Measurements from ENCODE around the gene SF3B1.
A peak's percentile ranks its signal among the peaks of the same experiment; 100 is the strongest.
"Not testable (repeated sequence)": the region's sequence is repeated elsewhere in the genome, so short reads cannot be mapped to it uniquely, and the experiment has no call there.

The SF3B1 gene

DNA sequence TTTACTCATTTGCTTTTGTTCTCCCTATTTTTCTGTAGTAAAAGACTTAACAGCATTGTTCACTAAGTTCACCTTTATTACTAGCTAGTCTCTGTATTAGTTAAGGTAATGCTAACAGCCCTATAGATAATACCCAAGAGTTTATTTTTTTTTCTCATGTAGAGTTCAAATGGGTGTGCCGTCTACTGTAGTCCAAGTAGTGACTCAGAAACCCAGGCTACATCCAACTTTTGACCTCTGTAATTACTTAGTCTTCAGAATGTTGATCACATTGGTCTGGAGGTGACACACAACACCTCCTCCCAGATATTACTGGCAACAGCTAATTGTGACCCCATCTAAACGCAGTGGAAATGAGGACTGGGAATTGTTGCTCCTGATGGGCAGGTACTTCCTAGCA, 26.2 kb upstream of the SF3B1 start:
- no peak for DNase-seq (ENCODE audit: extremely low read depth, low read depth)
- TF ChIP-seq, protein P1, sequence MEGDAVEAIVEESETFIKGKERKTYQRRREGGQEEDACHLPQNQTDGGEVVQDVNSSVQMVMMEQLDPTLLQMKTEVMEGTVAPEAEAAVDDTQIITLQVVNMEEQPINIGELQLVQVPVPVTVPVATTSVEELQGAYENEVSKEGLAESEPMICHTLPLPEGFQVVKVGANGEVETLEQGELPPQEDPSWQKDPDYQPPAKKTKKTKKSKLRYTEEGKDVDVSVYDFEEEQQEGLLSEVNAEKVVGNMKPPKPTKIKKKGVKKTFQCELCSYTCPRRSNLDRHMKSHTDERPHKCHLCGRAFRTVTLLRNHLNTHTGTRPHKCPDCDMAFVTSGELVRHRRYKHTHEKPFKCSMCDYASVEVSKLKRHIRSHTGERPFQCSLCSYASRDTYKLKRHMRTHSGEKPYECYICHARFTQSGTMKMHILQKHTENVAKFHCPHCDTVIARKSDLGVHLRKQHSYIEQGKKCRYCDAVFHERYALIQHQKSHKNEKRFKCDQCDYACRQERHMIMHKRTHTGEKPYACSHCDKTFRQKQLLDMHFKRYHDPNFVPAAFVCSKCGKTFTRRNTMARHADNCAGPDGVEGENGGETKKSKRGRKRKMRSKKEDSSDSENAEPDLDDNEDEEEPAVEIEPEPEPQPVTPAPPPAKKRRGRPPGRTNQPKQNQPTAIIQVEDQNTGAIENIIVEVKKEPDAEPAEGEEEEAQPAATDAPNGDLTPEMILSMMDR (IDR thresholded peaks at IDR 0.05; ENCODE audit: low read depth, low read length), result no peak

DNA sequence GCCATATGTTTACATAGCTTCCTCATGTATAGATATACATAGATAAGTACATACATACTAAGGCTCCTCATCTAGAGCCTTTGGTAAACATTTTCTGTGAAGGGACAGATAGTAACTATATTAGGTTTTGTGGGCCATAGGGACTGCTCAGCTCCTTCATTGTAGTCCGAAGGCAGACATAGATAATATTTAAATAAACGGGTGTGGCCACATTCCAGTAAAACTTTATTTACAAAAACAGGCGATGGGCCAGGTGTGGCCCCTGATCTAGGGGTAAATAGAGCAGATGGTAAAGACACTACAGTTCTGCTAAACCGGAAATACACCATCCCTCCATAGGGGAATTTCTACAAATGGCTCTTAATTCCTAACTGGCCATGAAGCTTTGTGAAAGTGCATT, 25.8 kb upstream of the SF3B1 start:
- TF ChIP-seq, protein P1 (IDR thresholded peaks at IDR 0.05; ENCODE audit: low read depth, low read length), result no peak
- no peak for DNase-seq (ENCODE audit: extremely low read depth, low read depth)

DNA sequence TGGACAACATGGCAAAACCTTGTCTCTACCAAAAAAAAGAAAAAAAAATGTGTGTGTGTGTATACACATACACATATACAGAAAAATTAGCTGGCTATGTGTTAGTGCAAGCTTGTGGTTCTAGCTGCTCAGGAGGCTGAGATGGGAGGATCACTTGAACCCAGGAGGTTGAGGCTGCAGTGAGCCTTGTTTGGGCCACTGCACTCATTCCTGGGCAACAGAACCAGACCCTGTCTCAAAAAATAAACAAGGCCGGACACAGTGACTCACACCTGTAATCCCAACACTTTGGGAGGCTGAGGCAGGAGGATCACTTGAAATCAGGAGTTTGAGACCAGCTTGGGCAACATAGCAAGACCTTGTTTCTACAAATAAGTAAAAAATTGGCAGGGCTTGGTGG, 20.6 kb upstream of the SF3B1 start:
- TF ChIP-seq, protein P1 (IDR thresholded peaks at IDR 0.05; ENCODE audit: low read depth, low read length), result no peak
- DNase-seq (ENCODE audit: extremely low read depth, low read depth), result no peak

DNA sequence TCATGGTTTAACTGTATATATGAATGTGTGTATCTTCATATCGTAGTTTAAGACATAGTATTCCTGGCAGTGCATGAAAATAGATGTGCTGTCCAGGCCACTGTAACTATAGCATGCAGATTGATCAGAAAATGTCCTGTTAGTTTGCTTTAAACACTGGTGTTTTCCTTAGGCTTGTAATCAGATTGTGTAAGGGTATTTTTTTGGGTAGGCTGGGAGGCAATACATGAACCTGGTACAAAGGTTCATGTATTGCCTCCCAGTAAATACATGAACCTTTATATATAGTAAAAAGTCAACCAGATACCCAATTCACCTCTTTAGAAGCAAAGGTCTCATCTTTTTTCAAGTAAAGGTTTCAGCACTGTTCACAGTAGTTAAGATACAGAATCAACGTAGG, 20.1 kb upstream of the SF3B1 start:
- DNase-seq (ENCODE audit: extremely low read depth, low read depth), result no peak
- TF ChIP-seq, protein P1 (IDR thresholded peaks at IDR 0.05; ENCODE audit: low read depth, low read length), result no peak

DNA sequence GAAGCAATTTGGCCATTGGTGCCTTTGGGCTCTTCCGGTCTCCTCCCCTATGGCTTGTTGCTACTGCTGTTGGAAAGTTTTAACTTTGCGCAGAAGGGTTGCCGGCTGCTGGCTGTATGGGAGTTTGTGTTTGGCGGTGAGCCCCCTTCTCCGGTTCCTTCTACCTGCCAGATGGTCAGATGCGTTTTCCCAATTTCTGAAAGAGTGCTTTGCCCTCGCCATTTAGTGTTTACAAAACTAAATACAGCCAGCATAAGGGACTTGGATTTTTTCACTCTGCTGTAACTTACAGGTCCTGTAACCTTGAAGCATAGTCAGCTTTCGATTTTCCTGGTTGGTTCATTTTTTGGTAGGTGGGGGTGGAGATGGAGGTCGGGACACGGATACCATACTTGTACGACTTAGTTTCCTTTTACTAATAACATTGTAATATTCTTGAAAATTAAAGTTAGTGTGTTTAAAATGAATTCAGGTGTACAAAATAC, 19.1 kb upstream of the SF3B1 start:
- DNase-seq (ENCODE audit: extremely low read depth, low read depth), result peak; percentile 76
- TF ChIP-seq, protein P1 (IDR thresholded peaks at IDR 0.05; ENCODE audit: low read depth, low read length), result no peak

DNA sequence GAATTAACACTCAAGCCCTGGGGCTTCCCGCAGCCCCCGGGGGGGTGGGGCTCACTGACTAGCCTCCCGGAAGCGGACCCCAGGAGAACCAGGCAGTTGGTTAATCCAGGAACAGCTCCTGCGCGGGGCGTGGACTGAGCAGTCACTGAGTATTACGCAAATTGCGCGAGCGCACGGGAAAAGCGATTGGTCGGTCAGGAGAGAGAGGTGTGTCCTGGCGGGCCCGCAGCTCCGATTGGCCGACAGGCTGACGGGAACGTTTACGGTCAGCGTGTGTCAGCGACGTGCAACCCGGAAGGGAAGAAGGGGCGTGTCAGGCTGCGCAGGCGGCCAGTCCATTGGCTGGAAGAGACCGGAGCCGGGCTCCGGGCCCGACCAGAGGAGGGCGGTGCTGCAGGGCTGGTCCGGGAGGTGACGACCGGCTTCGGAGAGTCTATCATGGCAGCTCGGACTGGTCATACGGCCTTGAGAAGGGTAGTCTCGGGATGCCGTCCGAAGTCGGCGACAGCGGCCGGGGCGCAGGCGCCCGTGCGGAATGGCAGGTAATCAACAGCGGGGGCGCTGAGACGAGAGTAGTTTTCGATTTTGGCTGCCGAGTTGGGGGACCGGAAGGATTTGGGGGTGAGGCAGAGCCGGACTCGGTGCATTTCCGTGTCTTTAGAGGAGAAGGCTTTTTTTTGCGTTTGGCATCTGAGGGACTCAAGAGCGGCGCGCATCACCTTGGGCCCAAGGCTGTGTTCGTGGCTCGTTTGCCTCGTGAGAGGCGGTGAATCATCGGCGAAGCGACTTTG, 18.5 kb upstream of the SF3B1 start, which contains the start of gene COQ10B:
COQ10B (plus strand) TSS at position 430 of the 791 bp plus-strand sequence; CDS start at position 439, 9 bp downstream.
- DNase-seq (ENCODE audit: extremely low read depth, low read depth), result peak; percentile 100
- TF ChIP-seq, protein P1 (IDR thresholded peaks at IDR 0.05; ENCODE audit: low read depth, low read length), result peak; percentile 35

DNA sequence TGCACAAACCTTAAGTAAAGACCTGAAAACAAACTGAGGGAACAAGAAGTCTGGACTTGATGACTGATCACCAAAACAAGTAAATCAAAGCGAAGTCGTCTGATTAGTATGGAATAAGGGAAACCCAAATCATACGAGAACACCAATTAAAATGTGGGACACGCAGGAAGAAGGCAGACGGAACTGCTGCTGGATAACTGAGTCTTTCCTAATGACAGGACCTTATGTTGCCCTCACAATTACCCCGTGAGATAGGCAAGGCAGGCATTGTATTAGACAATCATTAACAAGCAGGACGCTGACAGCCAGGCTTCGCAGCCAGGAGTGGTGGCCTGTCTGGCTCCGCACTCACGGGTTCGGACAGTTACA, 17.9 kb upstream of the SF3B1 start:
- DNase-seq (ENCODE audit: extremely low read depth, low read depth), result peak; percentile 16
- TF ChIP-seq, protein P1 (IDR thresholded peaks at IDR 0.05; ENCODE audit: low read depth, low read length), result no peak

DNA sequence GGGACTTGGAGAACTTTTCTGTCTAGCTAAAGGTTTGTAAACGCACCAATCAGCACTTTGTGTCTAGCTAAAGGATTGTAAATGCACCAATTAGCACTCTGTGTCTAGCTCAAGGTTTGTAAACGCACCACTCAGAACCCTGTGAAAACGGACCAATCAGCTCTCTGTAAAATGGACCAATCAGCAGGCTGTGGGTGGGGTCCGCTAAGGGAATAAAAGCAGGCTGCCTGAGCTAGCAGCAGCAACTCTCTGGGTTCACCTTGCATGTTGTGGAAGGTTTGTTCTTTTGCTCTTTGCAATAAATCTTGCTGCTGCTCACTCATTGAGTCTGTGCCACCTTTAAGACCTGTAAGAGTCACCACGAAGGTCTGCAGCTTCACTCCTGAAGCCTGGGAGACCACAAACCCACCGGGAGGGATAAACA, 16.1 kb upstream of the SF3B1 start:
- DNase-seq (ENCODE audit: extremely low read depth, low read depth), result not testable (repeated sequence)
